A549 treated with CpdA at 1 μM for 4 hours (cell line): Measurements from ENCODE around the gene ZNF770. TPM values are rescaled to one million over a fixed set of nuclear protein-coding genes. Genes with fewer than 3 reads are reported as not detected.

Source experiments
- total RNA-seq: library from RNA; stranded (reverse); fragments of 200-300 nt; extraction: Qiagen RNA extraction; gene quantifications from 5 replicates; pipeline ENCODE4 v1.2.3, GENCODE V29; 2022; ENCODE audit warnings: low read depth

Gene ZNF770, protein sequence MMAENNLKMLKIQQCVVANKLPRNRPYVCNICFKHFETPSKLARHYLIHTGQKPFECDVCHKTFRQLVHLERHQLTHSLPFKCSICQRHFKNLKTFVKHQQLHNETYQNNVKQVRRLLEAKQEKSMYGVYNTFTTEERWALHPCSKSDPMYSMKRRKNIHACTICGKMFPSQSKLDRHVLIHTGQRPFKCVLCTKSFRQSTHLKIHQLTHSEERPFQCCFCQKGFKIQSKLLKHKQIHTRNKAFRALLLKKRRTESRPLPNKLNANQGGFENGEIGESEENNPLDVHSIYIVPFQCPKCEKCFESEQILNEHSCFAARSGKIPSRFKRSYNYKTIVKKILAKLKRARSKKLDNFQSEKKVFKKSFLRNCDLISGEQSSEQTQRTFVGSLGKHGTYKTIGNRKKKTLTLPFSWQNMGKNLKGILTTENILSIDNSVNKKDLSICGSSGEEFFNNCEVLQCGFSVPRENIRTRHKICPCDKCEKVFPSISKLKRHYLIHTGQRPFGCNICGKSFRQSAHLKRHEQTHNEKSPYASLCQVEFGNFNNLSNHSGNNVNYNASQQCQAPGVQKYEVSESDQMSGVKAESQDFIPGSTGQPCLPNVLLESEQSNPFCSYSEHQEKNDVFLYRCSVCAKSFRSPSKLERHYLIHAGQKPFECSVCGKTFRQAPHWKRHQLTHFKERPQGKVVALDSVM
- total RNA-seq = 14.6 to 17.7 TPM (median 16.6 TPM) in 5 replicates

DNA sequence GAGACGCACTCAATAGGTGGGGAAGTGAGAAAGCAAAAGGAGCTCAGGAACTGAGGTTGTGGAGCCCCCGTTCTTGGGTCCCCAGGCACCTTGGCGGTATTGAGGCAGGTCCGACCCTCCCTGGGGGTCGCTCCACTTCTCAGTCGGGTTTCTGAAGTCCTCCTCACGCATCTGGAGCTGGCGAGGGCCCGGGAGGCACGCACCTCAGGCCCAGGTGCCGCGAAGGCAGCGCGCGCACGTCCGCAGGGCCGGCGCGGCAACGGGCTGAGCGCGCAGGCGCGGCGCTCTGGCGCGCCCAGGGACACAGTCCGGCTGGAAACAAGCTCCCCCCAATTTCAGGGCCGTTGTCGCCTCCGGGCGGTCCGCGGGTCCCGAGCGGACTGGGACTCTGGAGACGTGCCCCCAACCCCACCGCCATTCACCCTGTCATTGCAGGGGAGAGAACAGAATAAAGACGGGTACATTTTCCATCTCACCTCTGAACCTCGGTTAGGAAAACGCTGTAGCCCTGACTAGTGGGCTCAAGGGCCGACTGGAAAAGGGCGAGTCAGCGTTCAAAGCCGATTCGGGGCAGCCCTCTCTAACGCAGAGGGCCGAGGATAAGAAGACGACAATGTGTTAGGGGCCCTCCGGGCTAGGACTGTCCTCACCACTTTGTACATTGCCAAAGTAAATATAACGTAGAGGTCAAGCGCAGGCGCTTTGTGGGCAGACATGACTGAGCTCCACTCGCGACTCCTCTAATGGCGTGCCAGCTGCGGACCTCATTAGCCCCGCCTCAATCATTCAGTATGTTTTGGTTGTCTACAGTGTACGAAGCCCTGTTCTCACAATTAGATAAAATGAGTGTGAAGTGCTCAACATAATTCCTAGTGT is at the start of gene ZNF770:
Gene ZNF770, minus strand, starts transcription at position 261 of the 876 bp plus-strand sequence. CDS start 4,853 bp downstream, outside the sequence.

DNA sequence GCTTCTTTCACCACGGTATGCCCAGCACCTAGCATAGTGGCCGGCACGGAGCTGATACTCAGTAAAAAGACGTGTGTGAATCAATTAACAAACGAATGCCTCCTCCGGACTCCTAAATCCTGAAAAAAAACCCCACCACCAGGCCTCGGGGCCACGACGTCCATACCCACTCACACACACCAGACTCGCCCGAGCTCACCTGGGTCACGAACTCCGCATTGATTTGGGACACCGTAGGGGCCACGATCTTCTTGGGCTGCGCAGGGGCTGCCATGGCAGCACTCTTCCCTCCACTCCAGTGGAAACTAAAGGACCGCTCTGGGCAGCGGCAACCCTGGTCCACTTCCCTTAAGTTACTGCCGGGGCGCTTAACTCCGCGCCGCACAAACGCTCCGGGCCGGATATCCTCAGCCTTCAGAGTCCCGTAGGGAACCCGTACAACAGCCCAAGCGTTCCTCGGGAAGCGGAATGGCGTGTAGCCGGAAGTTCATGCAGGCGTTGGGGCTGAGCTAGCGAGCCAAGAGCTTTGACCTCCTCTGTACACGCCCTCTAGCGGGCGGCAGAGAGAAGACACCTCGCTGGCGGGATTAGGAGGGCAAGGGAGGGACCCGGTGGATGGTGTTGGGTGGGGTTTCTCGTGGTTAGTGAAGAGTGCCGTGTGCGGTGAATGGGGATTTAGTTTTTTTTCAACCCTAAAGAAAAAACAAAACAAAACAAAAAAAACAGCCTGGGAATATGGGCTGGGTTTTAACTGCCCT is 18.6 kb downstream of the ZNF770 start, which contains the start of gene AQR:
Gene AQR, minus strand, starts transcription at position 403 of the 758 bp plus-strand sequence. Its CDS starts 129 bp downstream, at position 274.

Other genes starting within 250 kb of the ZNF770 start
- gene GJD2, start 233.3 kb downstream of the ZNF770 start, total RNA-seq = not detected in 5 replicates
- gene ACTC1, start 192.7 kb downstream of the ZNF770 start, total RNA-seq = 0.22 to 0.63 TPM (median 0.37 TPM) in 5 replicates
- 29.9 to 37.4 TPM (median 35.5 TPM) in 5 replicates for gene AQR, start 18.5 kb downstream of the ZNF770 start, total RNA-seq
- gene NANOGP8, start 97.0 kb upstream of the ZNF770 start, total RNA-seq = not detected in 5 replicates